Stimulated activated CD4-positive, alpha-beta T cell treated with anti-CD3 and anti-CD28 coated beads, Interleukin-4, amount 100 ng/mL, for 48 hours (primary cell): Measurements from ENCODE around the gene DHRSX.
"Not testable (repeated sequence)": the region's sequence is repeated elsewhere in the genome, so short reads cannot be mapped to it uniquely, and the experiment has no call there.

ENCODE experiments used
- DNase-seq, 2 donors: peaks; one replicate each; pipeline ENCODE4 v3.0.0-alpha.2; 2020; ENCODE audit warnings: low read depth in 2 of 2

The DHRSX gene

DNA sequence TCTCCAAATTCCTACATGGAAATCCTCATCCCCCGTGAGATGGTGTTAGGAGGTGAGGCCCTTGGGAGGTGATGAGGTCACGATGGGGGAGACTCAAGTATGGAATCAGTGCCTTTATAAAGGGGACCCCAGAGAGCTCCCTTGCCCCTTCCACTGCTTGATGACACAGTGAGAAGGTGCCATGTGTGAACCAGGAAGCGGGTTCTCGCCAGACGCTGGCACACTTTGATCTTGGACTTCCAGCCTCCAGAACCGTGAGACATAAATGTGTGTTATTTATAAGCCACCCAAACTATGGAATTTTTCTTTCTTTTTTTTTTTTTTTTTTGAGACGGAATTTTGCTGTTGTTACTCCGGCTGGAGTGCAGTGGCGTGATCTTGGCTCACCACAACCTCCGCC, 237.6 kb downstream of the DHRSX start:
- no peak for DNase-seq

DNA sequence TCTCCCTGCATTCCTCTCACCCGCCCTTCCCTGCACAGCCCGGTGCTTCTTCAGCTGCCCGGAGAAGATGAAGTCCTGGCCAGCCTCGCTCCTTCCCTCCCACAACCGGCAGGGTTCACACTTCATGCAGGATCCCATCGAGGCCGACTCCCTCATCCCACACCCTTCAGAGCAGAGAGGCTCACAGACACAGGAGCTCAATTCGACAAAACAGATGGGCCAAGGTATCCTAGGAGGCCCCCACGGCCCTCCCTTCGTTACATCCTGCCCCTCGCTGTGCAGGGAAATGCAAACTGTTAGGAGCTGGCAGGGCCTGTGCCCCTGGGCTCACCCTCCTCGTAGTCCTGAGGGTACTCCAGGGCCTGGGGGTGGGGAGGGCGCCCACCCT, 238.1 kb downstream of the DHRSX start:
- DNase-seq, result no peak

DNA sequence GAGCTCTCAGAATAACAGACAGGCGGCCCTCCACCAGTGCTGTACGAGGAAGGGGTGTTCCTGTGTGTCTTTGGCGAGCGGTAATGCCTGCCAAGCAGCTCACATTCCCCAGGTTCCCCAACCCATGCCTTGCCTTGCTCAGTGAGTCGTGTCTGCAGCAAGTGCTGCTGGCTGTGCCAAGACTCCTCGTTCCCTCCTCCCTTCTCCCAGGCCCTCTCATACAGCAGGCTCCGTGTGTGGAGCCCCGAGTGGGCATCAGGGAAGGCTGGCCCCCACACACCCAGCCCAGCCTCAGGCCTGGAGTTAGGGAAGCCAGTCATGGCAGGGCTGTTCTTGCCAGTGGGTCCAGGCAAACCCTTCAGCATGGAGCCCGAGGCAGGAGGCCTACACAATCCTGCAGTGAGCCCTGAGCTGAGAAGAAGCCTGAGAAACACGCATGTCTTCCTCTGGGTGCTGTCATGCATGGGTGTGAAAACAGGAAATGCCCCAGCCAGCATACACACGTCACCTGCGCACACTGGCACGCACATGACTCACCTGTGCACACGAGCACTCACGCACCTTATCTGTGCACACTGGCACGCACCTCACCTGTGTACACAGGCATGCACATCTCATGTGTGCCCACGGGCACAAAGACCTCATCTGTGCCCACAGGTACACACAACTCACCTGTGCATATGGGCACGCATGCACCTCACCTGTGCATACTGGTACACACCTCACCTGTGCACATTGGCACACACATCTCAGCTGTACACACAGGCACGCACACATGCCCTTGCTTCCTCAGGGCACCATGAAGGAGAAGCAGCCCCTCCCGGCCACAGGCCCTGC, 238.7 kb downstream of the DHRSX start:
- no peak for DNase-seq

DNA sequence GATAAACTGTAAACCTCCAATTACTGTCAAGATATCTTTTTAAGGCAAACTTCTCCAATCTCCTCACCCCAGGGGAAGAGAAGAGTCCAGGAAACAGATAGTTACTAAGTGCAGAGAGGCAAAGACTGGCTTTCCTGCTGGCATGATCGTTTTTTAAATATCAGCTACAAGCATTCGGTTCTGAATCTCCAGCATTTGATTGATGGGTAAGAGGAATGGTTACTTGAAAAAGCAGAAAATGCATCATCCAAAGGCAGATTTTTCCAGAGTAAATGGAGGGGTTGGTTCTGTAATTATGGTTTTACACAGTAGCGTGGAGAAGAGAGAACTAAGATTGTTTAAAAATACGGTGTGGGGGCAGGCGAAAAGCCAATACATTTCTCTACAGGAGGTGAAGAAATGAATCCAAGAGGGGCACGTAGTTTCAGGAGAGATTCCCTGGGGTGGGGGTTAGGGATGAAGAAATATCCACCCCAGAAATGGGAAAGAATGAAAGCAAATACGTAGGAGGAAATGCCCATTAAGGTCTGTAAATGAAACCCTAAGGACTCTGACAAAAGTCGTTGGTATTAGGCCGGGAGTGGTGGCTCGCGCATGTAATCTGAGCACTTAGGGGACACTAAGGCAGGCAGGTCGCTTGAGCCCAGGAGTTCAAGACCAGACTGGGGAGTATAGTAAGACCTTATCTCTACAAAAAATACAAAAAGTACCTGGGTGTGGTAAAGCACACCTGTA, 248.3 kb downstream of the DHRSX start:
- no peak for DNase-seq

DNA sequence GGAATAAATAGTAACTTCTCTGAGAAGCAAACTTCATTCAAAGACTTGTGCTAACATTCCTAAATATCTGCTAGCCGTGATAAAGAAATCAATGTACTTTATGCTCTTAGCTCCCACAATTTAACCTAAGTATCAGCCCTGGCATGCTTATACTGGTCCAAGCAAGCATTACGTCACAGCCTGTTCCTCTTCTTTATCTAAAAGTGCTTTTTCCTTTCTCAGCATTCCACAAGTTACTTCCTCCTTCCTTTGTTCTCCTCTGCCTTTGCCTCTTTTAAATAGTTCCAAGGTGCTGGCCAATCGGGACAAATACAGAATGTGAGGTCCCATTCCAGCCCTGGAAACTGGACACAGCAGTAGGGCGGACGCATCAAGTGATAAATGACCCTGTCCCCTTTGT, 249.6 kb downstream of the DHRSX start:
- DNase-seq, result no peak

DNA sequence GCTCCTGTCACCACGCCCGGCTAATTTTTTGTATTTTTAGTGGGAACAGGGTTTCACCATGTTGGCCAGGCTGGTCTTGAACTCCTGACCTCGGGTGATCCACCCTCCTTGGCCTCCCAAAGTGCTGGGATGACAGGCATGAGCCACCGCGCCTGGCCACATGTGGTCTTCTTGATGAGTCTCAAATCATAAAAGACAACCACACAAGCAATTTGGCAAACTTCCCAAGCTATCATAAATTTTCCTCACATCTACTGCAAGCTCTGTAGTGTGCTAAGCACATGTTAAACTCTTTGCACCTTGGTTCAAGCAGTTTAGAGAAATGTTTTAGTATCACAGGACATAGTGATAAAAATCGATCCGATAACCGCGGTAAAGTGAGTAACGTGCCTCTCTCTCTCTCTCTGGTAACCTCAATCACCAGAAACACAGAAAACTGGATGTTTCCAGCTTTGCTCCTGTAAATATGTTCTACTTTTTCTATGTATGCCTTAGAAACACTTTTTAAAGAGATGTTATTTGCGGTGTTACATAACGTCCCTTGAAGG, 256.8 kb downstream of the DHRSX start:
- no peak for DNase-seq

DNA sequence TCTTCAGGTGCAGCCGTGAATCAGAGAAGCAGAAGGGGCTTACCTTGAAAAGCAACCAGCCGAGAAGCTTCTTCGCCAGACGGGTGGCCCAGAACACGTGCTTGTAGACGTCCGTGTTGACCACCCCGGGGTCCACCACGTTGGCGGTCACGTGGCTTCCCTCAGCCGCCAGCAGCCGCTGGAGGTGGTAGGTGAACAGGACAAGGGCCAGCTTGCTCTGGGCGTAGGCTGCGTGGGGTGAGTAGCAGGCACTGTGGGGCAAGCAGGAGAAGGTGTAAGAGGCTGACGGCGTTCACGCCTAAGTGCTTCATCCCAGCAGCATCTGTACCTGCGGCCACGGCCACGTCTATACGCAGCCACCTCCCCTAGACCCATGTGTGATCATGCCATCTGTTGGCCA, 257.8 kb downstream of the DHRSX start:
- no peak for DNase-seq

DNA sequence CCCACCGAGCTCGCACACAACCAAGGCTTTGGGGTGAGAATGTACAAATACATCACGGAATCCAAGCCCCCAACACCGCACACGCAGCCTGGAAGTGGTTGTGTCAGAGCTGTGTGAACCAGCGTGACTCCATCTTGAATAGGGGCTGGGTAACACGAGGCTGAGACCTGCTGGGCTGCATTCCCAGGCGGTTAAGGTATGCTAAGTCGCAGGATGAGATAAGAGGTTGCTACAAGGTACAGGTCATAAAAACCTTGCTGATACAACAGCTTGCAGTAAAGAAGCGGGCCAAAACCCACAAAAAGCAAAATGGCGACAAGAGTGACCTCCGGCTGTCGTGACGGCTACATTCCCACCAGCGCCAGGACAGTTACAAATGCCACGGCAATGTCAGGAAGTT, 258.4 kb downstream of the DHRSX start:
- DNase-seq, result no peak

DNA sequence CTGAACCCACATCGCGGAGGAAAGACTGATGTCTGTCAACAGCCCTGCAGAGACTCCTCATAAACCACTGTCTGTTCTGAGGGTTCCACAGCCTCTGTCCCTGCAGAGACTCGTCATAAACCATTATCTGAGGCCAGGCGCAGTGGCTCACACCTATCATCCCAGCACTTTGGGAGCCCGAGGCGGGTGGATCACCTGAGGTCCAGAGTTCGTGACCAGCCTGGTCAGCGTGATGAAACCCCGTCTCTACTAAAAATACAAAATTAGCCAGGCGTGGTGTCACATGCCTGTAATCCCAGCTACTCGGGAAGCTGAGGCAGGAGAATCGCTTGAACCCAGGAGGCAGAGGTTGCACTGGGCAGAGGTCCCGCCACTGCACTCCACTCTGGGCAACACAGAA, 259.3 kb downstream of the DHRSX start:
- not testable (repeated sequence) for DNase-seq

DNA sequence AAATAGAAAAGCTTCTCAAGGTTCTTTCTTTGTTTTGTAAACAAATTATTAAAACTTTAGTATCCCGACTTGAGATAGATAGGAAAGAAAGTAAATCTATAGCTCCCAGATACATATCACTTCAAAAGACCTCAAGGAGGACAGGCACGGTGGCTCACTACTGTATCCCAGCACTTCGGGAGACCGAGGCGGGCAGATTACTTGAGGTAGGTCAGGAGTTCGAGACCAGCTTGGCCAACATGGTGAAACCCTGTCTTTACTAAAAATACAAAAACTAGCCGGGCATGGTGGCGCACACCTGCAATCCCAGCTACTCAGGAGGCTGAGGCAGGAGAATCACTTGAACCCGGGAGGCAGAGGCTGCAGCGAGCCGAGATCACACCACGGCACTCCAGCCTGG, 260.0 kb downstream of the DHRSX start:
- not testable (repeated sequence) for DNase-seq

DNA sequence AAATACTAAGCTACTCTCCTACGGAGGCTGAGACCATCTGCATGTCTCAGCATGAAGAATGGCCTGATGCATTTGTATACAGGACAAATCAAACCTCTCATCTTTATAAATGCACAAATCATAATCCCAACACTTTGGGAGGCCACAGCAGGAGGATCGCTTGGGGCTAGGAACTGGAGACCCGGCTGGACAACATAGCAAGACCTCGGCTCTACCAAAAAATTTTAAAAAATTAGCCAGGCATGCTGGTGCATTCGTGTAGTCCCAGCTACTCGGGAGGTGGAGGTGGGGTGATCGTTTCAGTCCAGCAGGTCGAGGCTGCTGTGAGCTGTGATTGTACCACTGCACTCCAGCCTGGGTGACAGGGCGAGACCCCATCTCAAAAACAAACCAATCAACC, 262.8 kb downstream of the DHRSX start:
- DNase-seq, result no peak

DNA sequence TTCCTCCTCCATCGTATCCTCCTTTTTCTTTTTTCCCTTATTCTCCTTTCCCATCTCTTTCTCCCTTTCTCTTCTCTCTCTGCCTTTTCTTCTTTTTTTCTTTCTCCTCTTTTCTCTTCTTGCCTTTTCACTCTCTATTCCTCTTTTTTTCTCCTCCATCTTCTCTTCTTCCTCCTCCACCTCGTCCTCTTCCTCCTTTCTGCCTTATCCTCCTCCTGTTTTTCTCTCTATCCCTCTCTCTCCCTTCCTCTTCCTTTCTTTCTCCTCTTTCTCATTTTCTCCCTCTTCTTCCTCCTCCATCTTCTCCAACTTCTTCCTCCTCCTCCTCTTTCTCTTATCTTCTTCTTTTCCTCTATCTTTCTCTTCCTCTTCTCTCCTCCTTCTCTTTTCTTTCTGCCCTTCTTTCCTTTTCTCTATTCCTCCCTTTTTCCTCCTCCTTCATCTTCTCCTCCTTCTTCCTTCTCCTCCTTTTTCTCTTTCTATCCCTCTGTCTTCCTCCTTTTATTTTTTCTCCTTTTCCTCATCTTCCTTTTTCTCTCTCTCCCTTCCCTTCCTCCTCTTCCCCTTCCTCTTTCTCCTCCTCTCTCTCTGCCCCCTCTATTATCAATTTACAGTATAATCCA, 269.1 kb downstream of the DHRSX start:
- no peak for DNase-seq

DNA sequence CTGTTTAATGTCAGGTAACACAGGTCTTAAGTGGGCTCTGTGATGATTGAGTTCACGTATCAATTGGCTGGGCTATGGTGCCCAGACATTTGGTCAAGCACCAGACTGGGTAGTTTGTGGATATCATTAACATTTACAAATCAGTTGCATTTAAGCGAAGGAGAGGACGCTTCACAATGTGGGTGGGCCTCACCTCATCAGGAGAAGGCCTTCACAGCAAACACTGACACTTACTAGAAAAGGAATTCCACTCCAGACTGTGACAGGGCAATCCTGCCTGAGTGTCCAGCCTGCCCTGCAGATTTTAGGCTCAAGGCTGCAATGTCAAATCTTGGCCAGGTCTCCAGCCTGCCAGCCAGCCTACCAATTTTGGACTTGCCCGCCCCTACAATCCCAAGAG, 270.3 kb downstream of the DHRSX start:
- DNase-seq, result no peak

DNA sequence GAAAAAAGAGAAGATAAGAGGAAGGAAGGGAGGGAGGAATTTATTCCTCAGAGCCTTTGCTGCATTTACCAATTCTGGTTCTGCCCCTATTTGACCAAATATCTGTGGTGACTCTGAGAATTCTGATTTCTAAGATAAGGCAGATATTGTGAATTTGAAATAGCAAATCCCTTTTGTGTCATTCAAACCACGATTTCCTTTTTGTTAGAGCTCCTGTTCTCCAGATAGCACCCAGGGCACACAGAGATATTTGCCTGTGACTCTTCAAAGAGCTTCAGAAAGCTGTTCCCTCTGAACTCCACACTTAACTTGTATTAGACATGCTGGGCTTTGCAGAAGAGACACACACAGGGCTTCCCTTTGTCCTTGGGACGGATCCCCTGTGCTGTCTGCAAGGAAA, 272.2 kb downstream of the DHRSX start:
- no peak for DNase-seq

DNA sequence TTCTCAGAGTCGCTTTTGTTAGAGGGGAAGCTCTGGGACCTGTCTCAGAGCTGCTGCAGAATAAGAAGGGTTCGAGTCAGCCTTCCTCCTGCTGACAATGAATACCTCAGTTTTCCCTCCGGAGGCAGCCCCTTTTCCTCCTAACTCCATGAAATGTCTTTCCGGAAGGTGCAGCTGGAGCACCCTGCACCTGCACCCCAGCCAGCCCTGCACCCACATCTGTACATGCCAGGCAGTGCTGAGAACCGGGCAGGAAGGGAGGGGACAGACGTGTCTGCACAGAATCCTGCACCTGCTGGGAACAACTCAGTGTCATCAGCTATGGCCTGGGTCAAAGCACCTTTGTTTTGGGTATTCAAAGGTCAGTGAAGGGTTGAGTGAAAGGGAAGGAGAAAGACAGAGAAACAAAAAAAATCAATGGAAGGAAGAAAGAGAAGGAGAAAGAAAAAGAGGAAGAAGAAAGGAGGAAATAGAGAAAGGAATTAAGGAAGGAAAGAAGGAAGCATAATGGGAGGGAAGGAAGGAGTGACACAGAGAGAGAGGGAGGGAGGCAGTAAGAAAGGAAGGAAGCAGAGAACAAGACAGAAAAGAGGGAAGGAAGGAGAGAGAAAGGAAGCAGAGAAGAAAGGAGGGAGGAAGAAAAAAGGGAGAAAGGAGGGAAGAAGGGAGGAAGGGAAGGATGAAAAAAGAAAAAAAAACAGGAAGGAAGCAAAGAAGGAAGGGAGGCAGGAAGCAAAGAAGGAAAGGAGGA, 273.7 kb downstream of the DHRSX start:
- no peak for DNase-seq

DNA sequence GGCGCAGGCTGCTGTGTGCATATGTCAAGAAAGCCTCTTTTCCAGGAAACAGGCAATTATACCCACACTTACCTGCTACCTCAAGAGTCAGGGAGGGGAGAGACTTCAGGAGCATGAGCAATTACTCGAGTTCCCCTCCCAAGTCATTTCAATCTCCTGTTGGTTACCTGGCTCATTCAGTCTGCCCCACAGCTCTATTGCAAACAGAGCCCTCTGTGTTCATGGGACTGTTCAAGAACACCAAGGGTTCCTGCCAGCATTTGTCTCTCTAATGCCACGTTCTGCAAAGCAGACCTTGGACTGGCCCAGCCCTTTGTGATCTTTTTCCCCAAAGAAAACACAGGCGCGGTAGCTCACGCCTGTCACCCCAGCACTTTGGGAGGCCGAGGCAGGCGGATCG, 274.6 kb downstream of the DHRSX start:
- DNase-seq, result no peak

DNA sequence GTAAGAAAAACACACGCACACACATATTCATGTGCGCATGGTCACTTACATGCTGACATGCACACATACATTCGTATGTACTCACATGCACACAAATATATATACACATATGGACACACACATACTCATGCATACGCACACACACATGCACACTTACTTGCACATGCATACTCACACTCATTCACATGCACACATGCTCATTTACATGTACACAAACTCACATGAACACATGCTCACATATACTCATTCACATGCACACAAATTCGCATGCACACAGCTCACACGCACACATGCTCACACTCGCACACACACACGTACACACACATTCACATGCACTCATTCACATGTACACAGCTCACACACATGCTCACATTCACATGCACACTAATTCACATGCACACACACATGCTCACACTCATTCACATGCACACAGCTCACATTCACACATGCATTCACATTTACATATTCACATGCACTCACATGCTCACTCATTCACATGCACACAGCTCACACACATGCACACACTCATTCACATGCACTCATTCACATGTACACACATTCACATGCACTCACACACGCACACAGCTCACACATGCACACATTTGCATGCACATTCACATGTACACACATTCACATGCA, 276.1 kb downstream of the DHRSX start:
- DNase-seq, result no peak

DNA sequence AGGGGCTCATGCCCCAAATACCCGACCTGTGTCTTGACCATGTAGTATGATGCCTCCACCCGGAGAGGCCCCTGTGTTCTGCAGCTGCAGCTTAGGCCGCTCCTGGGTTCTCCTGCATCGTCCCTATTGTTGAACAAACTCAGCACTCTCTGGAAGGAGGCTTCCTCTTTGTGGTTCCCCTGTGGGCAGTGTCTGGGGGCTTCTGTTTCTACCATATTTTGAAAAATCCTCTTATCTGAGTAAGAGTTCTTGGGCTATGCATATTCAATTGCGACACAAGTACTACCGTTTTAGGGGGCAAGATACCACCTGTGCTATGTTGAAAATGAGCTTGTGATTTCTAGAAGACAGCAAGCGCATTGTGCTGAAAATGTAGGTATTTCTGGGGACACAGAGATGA, 276.6 kb downstream of the DHRSX start:
- no peak for DNase-seq

DNA sequence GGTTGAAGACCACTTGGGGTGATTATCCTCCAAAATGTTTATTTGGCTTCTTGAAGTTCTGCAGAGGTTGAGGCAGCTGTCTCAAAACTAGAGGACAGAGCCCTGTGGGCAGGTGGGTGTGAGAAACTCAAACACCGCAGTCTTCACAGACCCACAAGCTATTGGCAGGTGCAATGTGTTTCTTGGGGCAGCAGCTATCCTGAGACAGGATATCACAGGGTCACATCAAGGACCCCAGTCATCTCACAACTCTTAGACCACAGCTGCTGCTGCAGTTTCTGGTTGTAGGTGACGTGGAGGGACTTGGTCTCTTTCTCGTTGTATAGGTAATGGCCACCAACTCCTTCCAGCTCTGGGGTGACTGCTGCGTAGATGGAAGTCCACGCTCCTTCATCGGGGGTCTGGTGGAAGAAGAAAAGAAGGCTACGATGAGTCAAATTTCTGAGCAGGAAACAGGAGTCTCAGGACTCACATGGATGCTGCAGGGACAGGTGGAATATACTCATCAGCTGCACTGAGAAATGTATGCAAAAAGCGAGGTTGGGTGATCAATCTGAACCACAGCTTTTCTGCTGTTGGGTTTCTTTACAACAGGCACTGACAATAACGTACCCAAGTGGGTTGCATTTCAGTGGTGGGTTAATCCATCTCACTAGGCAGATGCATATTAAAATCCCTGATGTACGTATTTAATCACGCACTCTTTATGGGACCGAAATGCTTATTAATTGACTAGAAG, 279.8 kb downstream of the DHRSX start:
- no peak for DNase-seq

DNA sequence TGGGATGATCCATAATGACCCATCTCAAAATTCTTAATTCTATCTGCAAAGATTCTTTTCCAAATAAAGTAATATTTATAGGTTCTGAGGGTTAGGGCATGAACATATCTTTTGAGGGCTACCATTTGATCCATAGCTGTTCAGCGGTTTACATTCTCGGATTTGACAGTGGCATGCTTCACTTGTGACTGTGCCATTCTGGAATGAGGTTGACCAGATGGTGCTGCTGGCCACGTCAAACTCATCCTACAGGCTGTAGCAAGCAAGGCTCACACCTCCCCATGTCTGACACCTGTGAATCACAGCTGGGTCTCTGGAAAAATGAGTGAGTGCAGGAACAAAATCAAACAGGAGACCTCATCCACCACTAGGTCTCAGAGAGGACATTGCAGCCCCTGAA, 280.5 kb downstream of the DHRSX start:
- no peak for DNase-seq
